Measurements from ENCODE around the gene DCAF8. TPM values are rescaled to one million over a fixed set of nuclear protein-coding genes. Genes with fewer than 3 reads are reported as not detected.

The DCAF8 gene
- total and polyA plus RNA-seq, 2 experiments from 2014 or later, result 55.0 to 104 TPM

GRCh38 chr1:160236806-160237205 lies 25.5 kb downstream of the DCAF8 start:
- H3K36me3 Mint-ChIP-seq (ENCODE audit: low read depth), result peaks cover 52% of the 10 kb centered on the region

More at GRCh38 chr1:160236806-160237205, 25.5 kb downstream of the DCAF8 start:
- Histone ChIP-seq H3K27ac (ENCODE audit: low read depth) (no peak overlapping the region), H3K4me2 (no peak overlapping the region), H4K20me1 (replicated peaks; ENCODE audit: insufficient read depth) (peaks cover 26% of the 10 kb centered on the region), H3F3A (replicated peaks; ENCODE audit: low read depth) (peaks cover 8% of the 10 kb centered on the region), H3K4me1 (ENCODE audit: insufficient read depth) (no peaks in the 10 kb centered on the region), H3K4me3 (no peak overlapping the region), H3K79me2 (replicated peaks; ENCODE audit: insufficient read depth) (no peaks in the 10 kb centered on the region; the same call in 1 of the 2 replicates), H2AFZ (no peak overlapping the region), H3K9me2 (ENCODE audit: insufficient read depth) (no peaks in the 10 kb centered on the region), H3K27me3 (ENCODE audit: insufficient read depth) (no peaks in the 10 kb centered on the region), H3K36me3 (ENCODE audit: insufficient read depth) (peaks cover 50% of the 10 kb centered on the region)
- Mint-ChIP-seq H3K4me3 (no peak overlapping the region), H3K9me3 (no peaks in the 10 kb centered on the region), H3K27ac (no peak overlapping the region), H3K27me3 (ENCODE audit: insufficient read depth, low read depth, poor library complexity) (no peaks in the 10 kb centered on the region), H3K4me1 (no peaks in the 10 kb centered on the region; the same call in 2 of the 3 replicates)
- DNase-seq (ENCODE audit: low spot score) (no peak), ATAC-seq (no peak)
- no peak for TF ChIP-seq EZH2phosphoT487 (IDR thresholded peaks at IDR 0.05; ENCODE audit: unreplicated experiment)
- no peak for TF ChIP-seq ZNF114 (CRISPR knock-in tag; IDR thresholded peaks at IDR 0.05)
- no peak for TF ChIP-seq JUNB (IDR thresholded peaks at IDR 0.05; ENCODE audit: unreplicated experiment)
- TF ChIP-seq CREB1 (CRISPR knock-in tag; IDR thresholded peaks at IDR 0.05; ENCODE audit: low read depth), result no peak
- no peak for TF ChIP-seq ZNF462 (CRISPR knock-in tag; IDR thresholded peaks at IDR 0.05)
- TF ChIP-seq REST (IDR thresholded peaks at IDR 0.05; ENCODE audit: unreplicated experiment), result no peak
- TF ChIP-seq POLR2AphosphoS5 (IDR thresholded peaks at IDR 0.05; ENCODE audit: low read depth), result no peak
- TF ChIP-seq STAT1 (IDR thresholded peaks at IDR 0.05; ENCODE audit: unreplicated experiment), result no peak
- TF ChIP-seq NANOG (IDR thresholded peaks at IDR 0.05; ENCODE audit: borderline replicate concordance), result no peak
- no peak for TF ChIP-seq ETS1 (IDR thresholded peaks at IDR 0.05)
- no peak for TF ChIP-seq CTCF (conservative IDR thresholded peaks at IDR 0.05; ENCODE audit: low read depth in 2 of 2)
- TF ChIP-seq EZH2 (IDR thresholded peaks at IDR 0.05; ENCODE audit: low read depth, unreplicated experiment), result no peak
- no peak for TF ChIP-seq ZNF331 (CRISPR knock-in tag; IDR thresholded peaks at IDR 0.05; ENCODE audit: low read depth)

Measured in GM23338 (cell line).